IPS DF 6.9 (cell line): ENCODE results near the gene FZR1.

Experiments used
- DNase-seq: peaks from one replicate; pipeline ENCODE4 v3.0.0-alpha.2; 2013; ENCODE audit warnings: low read depth, low spot score
- H3K27ac ChIP-seq: one replicate; pipeline ENCODE4 v1.5.1; 2013; ENCODE audit warnings: low read length, control low read depth
- H3K27me3 ChIP-seq: 2 replicates; pipeline ENCODE4 v1.6.1; 2013; ENCODE audit warnings: mild to moderate bottlenecking, low read length; ENCODE audit not compliant: control insufficient read depth, insufficient read depth
- H3K36me3 ChIP-seq: 2 replicates; pipeline ENCODE4 v1.6.1; 2013; ENCODE audit warnings: low read length; ENCODE audit not compliant: control insufficient read depth, insufficient read depth
- H3K4me1 ChIP-seq: 2 replicates; pipeline ENCODE4 v1.6.1; 2013; ENCODE audit warnings: low read length; ENCODE audit not compliant: control insufficient read depth, insufficient read depth
- H3K4me3 ChIP-seq: 2 replicates; pipeline ENCODE4 v1.5.1; 2013; ENCODE audit warnings: mild to moderate bottlenecking, low read length
- H3K9me3 ChIP-seq: 2 replicates; pipeline ENCODE4 v1.6.1; 2013; ENCODE audit warnings: low read length, inconsistent platforms; ENCODE audit not compliant: control insufficient read depth, insufficient read depth
- WGBS: extraction: QIAGEN DNeasy Blood & Tissue Kit; methylation state at CpG from one replicate; pipeline ENCODE4 v1.1.7; 2013; ENCODE audit warnings: mixed read lengths, missing lambda C conversion rate; ENCODE audit not compliant: insufficient read length, insufficient coverage; 5-methylcytosine and 5-hydroxymethylcytosine counted together

FZR1 gene

DNA sequence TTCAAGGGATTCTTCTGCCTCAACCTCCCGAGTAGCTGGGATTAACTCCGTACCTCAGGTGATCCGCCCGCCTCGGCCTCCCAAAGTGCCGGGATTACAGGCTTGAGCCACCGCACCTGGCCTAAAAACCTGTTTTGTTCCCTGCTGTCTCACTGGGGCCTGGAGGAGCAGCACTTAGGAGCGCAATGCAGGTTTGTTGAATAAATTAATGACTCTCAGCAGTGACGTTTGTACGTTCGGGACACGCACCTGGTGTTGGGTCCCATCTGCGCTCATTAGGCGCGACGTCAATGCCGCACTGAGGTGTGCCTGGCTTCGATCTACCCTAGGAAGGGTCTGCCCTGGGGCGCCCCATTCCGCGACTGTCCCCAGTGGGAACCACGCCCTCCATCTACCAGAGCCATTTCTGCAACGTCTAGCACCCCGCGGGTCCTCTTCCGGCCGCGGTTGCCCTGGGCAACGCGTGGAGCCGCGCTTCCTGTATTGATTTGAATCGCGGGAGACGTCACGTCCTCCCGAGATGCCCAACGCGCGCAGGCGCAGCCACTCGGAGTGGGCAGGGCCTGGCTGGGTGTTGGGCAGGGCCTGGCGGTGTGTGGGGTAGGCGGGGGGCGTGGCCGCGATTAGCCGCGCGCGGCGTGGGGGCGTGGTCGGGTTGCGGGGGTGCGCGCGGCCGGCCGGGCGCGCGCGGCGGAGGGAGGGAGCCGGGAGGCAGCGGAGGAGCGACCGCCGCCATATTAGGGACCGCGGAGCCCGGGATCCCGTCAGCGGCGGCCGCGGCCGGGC is at the start of gene FZR1:
FZR1 (plus strand) TSS at position 714 of the 786 bp plus-strand sequence. CDS start 16,679 bp downstream, outside the sequence.
- Histone ChIP-seq H3K36me3 (no peaks in the 10 kb centered on the region), H3K4me1 (no peaks in the 10 kb centered on the region; the same call in 1 of the 2 replicates), H3K4me3 (peak within 1 kb of the TSS; percentile 70), H3K27me3 (no peaks in the 10 kb centered on the region), H3K9me3 (no peaks in the 10 kb centered on the region), H3K27ac (no peak within 1 kb of the TSS)
- WGBS: no CpG with 5 or more reads among the region's 79 CpGs
- peak; percentile 92 for DNase-seq

DNA sequence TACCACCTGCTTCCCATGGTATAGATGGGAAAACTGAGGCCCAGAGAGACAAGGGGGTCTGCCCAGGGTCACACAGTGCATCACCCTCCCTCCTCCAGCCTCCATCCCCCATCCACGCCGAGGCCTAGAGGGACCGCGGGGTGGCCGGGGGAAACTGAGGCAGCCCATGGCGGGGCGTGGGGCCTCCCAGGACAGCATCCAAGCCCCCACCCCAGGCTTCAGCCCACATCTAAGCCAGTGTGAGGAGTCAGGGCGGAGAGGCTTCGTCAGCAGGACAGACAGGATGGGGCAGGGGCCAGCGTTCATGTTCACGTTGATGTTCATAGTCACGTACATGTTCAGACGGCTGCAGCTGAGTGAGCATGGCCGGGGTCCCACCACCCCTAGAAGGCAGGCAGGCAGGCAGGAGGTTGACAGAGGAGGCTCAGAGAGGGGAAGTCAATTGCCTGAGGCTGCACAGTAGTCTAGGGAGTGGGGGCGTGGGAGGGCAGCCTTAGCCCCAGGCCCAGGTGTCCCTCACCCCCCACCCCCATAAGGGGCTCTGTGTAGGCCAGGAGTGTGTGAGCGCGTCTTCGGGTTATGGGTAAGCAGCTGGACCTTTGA is 49.1 kb upstream of the FZR1 start:
- no peaks in the 10 kb centered on the region for H3K9me3 ChIP-seq
- DNase-seq: no peak
- H3K27me3 ChIP-seq: peaks cover 4% of the 10 kb centered on the region; the same call in 1 of the 2 replicates
- no CpG with 5 or more reads among the region's 18 CpGs for WGBS
- H3K4me1 ChIP-seq: peaks cover 4% of the 10 kb centered on the region; the same call in 1 of the 2 replicates
- H3K27ac ChIP-seq: no peak overlapping the region
- H3K36me3 ChIP-seq: no peaks in the 10 kb centered on the region
- H3K4me3 ChIP-seq: no peak overlapping the region

DNA sequence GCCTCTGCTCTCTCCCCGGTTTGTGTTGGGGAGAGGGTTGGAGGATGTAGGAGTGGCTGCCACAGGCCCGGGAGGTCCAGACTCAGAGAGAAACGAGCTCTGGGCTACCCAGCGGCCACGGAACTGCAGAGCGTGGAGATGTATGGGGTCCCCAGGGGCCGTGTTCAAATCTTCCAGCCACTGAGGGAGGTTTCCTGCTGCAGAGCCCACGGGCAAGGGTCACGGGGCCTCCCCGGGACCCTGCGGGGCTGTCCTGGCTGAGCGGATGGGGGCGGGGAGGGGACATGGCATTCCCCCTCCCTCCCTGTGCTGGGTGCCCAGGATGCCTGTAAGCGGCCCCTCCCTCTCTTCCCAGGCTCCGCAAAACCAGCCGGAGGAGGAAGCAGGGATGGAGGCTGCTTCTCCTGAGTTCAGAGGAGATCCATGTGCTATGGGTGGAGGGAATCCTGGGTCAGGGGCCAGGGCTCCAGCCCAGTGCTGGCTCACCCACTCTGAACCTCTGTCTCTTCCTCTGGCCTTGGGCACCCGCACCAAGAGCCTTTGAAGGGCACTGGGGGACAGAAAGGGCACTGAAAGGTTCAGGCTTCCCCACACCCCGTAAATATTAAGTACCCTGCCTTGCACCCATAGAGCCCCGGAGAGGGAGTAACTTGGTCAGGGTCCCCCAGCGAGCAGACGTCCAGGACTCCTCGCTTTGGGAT is 48.4 kb upstream of the FZR1 start:
- DNase-seq: no peak
- Histone ChIP-seq H3K36me3 (no peaks in the 10 kb centered on the region), H3K9me3 (no peaks in the 10 kb centered on the region), H3K4me1 (peaks cover 4% of the 10 kb centered on the region; the same call in 1 of the 2 replicates), H3K27ac (no peak overlapping the region), H3K27me3 (peaks cover 8% of the 10 kb centered on the region), H3K4me3 (no peak overlapping the region)
- no CpG with 5 or more reads among the region's 22 CpGs for WGBS

- no CpG with 5 or more reads among the region's 19 CpGs for WGBS
- Histone ChIP-seq H3K4me1 (peaks cover 4% of the 10 kb centered on the region; the same call in 1 of the 2 replicates), H3K36me3 (no peaks in the 10 kb centered on the region), H3K27me3 (peaks cover 15% of the 10 kb centered on the region), H3K27ac (no peak overlapping the region), H3K9me3 (no peaks in the 10 kb centered on the region), H3K4me3 (no peak overlapping the region)
- no peak for DNase-seq
Observed at GRCh38 chr19:3458229-3459088, 47.7 kb upstream of the FZR1 start.

GRCh38 chr19:3459089-3459881 is 46.8 kb upstream of the FZR1 start:
- DNase-seq: no peak
- peaks cover 22% of the 10 kb centered on the region for H3K27me3 ChIP-seq
- H3K27ac ChIP-seq: no peak overlapping the region
- peaks cover 6% of the 10 kb centered on the region; the same call in 1 of the 2 replicates for H3K4me1 ChIP-seq
- H3K4me3 ChIP-seq: peak overlapping the region; percentile 3; the same call in 1 of the 2 replicates
- no peaks in the 10 kb centered on the region for H3K9me3 ChIP-seq
- no CpG with 5 or more reads among the region's 26 CpGs for WGBS
- no peaks in the 10 kb centered on the region for H3K36me3 ChIP-seq

DNA sequence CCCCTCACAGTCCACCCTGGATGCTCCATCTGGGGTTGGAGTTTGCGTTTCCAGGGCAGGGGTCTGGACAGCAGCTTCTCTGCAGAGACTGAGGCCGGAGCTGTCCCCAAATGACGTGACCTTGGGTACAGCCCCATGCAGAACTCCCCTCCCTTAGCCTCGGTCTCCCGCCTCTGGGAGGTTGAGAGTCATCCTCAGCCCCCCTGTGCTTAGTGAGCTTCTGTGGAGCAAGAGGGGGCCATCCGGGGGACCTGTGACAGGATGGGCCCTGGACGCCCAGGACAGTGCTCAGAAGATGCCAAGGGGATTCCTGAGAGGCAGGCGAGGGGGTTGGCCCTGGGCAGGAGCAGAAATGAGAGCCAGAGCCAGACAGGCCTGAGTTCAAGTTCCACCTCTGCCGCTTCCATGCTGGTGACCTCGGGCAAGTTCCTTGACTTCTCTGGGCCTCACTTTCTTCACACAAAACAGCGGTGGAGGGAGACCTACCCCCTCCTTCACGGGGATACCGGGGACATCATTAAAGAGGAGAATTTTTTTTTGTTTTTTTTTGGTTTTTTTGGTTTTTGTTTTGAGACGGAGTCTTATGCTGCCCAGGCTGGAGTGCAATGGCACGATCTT is 46.0 kb upstream of the FZR1 start:
- H3K4me1 ChIP-seq: peaks cover 6% of the 10 kb centered on the region; the same call in 1 of the 2 replicates
- peaks cover 23% of the 10 kb centered on the region for H3K27me3 ChIP-seq

DNA sequence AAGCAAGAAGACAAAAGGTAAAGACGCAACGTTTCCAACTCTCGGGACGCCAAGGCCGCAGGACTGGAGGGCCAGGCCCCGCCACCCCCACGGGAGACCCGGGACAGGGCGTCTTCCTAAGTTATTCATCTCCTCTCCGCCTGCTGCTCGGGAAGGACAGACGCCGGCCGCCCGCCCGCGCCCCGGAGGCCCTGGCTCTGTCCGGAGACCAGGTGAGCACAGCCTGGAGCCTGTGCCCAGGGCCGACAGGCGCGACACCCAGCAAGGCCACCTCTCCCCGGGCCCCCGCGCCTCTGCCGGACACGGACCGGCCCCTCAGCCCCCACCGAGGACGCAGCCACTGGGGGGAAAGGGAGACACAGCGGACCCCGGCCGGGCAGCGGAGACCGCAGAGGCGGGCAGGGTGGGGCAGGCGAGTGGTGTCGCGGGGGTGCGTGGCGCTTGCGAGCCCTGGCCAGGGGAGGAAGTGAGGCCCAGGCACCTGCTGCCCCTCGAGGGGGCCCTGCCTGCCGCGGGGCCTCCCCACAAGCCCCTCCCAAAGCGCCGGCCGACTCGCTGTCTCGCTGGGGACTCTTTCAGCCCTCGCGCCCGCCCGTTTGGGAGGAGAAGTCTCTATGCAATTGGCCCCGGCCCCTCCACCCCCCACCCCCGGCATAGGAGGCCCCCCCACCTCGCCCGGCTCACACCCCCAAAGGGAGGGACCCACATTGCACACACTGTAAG is 43.0 kb upstream of the FZR1 start:
- H3K36me3 ChIP-seq: no peaks in the 10 kb centered on the region
- no CpG with 5 or more reads among the region's 58 CpGs for WGBS
- peaks cover 18% of the 10 kb centered on the region for H3K27me3 ChIP-seq
- H3K9me3 ChIP-seq: no peaks in the 10 kb centered on the region
- H3K4me3 ChIP-seq: peak overlapping the region; percentile 21; the same call in 1 of the 2 replicates
- peaks cover 3% of the 10 kb centered on the region; the same call in 1 of the 2 replicates for H3K4me1 ChIP-seq
- DNase-seq: no peak
- no peak overlapping the region for H3K27ac ChIP-seq

More for the DNA sequence above, 46.0 kb upstream of the FZR1 start:
- DNase-seq: no peak
- H3K9me3 ChIP-seq: no peaks in the 10 kb centered on the region
- H3K27ac ChIP-seq: no peak overlapping the region
- no peak overlapping the region for H3K4me3 ChIP-seq
- WGBS: no CpG with 5 or more reads among the region's 15 CpGs
- no peaks in the 10 kb centered on the region for H3K36me3 ChIP-seq

DNA sequence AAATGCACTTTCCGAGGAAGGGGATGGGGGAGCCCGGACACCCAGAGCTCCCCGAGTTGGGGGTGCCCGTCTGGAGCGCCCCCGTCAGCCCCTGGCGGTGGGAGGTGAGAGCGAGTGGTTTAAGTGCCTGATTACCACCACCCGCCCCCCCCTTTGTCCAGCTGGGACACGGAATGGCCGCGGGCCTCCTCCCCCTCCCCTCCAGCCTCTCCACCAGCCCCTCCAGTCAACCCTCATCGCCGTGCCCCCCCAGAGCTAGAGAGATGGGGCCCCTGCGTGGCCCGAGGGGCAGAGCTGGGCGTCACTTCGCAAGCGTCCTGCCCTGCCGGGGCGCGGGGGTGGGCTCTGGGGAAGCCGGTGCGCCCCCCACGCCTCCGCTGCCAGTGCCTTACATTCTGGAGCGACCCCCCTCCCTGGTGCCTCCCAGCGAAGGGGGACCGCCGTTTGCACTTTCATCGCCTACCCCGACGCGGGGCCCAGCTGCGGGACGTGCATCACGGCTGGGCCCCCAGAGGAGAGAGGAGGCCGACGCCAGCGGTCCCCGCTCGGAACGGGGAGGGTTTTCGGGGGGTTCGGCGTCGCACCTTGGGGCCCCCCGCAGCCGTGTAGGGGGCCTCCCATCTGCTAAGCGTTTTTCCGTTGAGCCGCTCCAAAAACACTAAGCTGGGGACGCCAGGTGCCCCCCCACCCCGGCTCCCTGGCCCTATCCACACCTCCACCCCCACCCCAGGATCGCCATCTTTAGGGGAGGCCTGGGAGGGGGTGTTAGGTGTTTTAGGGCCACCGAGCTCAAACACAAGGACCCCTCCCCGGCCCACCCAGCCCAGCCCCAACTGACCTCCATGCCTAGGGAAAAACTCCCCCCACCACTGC is 42.2 kb upstream of the FZR1 start:
- WGBS: no CpG with 5 or more reads among the region's 57 CpGs

More for the DNA sequence above, 42.2 kb upstream of the FZR1 start:
- peaks cover 2% of the 10 kb centered on the region; the same call in 1 of the 2 replicates for H3K4me1 ChIP-seq
- no peak for DNase-seq
- peak overlapping the region; percentile 20; the same call in 1 of the 2 replicates for H3K4me3 ChIP-seq
- peaks cover 18% of the 10 kb centered on the region for H3K27me3 ChIP-seq
- H3K9me3 ChIP-seq: no peaks in the 10 kb centered on the region
- no peaks in the 10 kb centered on the region for H3K36me3 ChIP-seq
- H3K27ac ChIP-seq: no peak overlapping the region
